AG09319 (cell line): Measurements from ENCODE around the gene IPMK.

Experiments used
- DNase-seq: peaks from one replicate; pipeline ENCODE4 v3.0.0-alpha.2; 2010; ENCODE audit warnings: low read depth; ENCODE audit errors: extremely low read depth
- TF ChIP-seq, protein P1 (sequence below): IDR thresholded peaks from 2 replicates; pipeline ENCODE4 v1.5.1; 2011; ENCODE audit warnings: low read depth, mild to moderate bottlenecking, inconsistent platforms, low read length, moderate library complexity

IPMK gene

GRCh38 chr10:58184120-58184670 is 83.5 kb downstream of the IPMK start:
- TF ChIP-seq, protein P1, sequence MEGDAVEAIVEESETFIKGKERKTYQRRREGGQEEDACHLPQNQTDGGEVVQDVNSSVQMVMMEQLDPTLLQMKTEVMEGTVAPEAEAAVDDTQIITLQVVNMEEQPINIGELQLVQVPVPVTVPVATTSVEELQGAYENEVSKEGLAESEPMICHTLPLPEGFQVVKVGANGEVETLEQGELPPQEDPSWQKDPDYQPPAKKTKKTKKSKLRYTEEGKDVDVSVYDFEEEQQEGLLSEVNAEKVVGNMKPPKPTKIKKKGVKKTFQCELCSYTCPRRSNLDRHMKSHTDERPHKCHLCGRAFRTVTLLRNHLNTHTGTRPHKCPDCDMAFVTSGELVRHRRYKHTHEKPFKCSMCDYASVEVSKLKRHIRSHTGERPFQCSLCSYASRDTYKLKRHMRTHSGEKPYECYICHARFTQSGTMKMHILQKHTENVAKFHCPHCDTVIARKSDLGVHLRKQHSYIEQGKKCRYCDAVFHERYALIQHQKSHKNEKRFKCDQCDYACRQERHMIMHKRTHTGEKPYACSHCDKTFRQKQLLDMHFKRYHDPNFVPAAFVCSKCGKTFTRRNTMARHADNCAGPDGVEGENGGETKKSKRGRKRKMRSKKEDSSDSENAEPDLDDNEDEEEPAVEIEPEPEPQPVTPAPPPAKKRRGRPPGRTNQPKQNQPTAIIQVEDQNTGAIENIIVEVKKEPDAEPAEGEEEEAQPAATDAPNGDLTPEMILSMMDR: no peak
- no peak for DNase-seq

- no peak for DNase-seq
- TF ChIP-seq, protein P1: no peak
These were observed 87.0 kb downstream of the IPMK start for GRCh38 chr10:58180666-58181065.

DNA sequence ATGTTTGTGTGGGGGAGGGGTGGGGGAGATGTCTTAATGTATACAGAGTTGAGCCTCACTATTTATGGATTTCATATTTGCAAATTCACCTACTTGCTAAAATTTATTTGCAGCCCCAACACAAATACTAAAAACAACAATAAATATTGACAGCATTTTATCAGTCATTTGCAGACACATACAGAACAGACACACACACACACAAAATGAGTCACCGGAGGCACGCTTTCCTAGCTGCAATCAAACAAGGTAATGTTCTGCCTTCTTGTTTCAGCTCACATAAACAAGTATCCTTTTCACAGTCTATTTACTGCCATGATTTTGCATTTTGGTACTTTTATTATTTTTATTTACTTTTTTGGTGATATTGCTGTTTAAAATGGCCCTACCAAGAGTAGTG is 88.5 kb downstream of the IPMK start:
- DNase-seq: no peak
- TF ChIP-seq, protein P1: no peak

- DNase-seq: no peak
- TF ChIP-seq, protein P1: no peak
These were observed 88.9 kb downstream of the IPMK start for GRCh38 chr10:58178811-58179210.

DNA sequence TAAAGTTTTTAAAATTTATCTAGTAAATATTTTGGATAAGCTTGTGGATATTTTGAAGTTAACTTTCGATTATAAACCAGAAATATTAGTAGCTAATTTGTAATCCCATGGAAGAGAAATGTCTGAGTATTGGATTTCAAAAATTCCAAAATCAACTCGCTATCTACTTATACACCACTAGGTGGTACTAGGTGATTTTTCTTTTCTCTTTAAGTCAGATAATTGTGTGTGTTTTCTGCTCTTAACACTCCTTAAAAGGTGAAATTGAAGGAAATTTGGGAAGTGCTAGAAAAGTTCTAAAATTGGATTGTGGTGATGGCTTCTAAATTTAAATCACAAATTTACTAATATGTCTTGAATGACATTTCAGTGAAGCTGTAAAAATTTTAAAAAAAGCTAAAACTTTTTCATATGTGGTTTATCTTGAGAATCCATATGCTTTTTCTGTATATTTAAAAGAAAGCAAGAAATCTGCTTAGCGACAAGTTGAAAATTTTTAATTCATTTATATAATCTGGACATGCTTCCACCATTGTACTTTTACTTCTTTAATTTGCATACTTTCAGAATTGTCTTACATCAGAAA is 90.2 kb downstream of the IPMK start:
- no peak for DNase-seq
- TF ChIP-seq, protein P1: peak; percentile 54

GRCh38 chr10:58175990-58176900 is 91.4 kb downstream of the IPMK start:
- DNase-seq: no peak
- TF ChIP-seq, protein P1: no peak

DNA sequence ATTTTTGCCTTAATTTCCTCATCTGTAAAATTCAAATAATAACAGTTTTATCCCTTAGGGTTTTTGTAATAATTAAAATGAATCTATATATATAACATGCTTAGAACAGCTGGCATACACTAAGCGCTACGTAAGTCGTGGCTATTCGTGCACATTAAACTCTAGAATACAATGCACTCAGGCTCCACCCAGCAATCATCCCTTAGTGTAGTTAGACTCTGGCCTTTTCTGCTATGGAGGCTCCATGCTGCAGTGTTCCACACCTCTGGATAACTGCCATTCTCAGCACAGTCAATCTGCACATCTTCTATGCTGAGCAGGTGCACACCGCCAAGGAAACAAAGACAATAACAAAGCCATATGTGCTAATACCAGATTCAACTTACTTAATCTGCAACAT is 92.9 kb downstream of the IPMK start:
- no peak for DNase-seq
- TF ChIP-seq, protein P1: no peak
